Globus pallidus (tissue), 1 donor: ENCODE results near the gene IL1R1.

Source experiments
- DNase-seq: peaks from one replicate; pipeline ENCODE4 v3.0.0-alpha.2; 2015; ENCODE audit warnings: low spot score

Gene IL1R1

DNA sequence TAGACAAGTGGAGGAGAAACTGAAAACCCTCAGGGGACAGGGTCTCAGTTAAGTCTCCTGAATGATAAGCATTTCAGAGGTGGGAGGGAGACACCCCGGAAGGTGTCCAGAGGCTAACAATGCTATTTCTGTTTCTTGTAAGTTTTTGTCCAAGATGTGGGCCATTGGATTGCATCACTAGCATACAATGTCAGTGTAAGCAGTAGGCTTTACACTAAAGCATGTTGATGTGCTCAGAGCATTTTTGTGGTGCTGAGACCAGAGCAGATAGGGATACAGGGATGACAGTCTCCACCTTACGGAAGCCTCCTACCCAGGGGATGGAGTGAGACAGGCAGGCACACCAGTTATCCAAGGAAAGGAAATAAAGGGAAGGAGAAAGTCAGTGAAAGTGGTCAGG is 2.2 kb upstream of the IL1R1 start:
- no peak for DNase-seq

GRCh38 chr2:102141011-102141943 is 1.3 kb upstream of the IL1R1 start:
- DNase-seq: no peak

DNA sequence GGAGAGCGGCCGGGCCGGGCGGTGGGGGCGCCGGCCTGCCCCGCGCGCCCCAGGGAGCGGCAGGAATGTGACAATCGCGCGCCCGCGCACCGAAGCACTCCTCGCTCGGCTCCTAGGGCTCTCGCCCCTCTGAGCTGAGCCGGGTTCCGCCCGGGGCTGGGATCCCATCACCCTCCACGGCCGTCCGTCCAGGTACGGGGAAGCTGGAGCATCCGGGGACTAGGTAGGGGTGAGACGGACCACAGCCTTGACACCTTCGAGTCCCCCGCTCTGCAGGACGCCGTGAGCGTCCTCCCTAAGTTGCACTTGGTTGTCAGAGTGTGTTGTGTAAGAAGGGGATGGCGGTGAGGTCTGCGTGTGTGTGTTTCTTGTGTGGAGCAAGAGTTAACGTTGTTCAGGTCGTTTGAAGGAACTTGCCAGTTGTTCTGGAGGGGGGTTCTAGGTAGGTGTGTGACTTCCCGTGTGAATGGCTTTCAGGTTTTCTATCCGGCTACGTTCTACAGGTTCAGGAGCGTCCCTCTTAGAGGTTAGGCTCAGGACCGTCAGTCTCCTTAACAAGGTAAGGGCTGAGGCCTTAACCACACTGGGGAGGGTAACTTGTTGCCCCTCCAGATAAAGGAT is 393 bp downstream of the IL1R1 start:
- no peak for DNase-seq

- DNase-seq: no peak
Observed at GRCh38 chr2:102143450-102143985, 972 bp downstream of the IL1R1 start.

- DNase-seq: no peak
Observed at GRCh38 chr2:102144128-102144527, 1.6 kb downstream of the IL1R1 start.

DNA sequence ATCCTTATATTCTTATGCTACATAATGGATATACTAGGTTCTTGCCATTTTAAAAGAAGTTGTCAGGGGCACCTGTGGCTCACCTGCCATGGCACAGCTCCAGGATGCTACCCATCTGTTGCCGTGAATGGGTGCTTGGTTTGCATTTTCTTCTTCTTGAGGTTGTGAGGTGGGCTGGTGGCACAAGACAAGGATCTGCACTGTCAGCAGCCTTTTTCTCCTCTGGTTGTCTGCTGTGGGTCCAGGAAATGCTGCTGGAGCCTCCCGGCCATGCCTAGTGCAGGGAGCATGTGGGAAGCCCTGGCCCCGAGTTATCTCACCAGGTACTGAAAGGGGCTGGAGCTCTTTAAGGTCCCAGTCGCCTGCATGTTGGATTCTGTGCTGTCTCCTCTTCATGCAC is 2.6 kb downstream of the IL1R1 start:
- no peak for DNase-seq

DNA sequence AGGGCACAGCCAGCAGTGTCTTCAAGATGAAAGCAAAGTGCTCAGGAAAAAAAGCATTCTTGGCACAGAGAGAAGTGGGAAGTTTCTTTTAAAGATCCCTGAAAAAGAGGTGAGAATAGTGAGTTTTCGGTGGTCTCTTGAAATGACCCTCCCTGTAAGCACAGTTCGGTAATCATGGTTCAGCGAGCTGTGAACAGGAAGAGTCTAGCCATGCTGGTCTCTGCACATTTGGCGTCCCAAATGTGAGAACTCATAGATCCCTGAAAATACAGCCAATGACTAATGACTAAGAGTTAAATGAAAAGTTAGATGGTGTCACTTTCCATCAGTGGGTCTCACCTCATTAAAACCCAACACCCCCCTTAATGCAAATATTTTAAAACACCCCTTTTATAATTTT is 3.4 kb downstream of the IL1R1 start:
- no peak for DNase-seq

- DNase-seq: no peak
Observed at GRCh38 chr2:102147935-102148334, 5.4 kb downstream of the IL1R1 start.

- DNase-seq: no peak
Observed at GRCh38 chr2:102149243-102149642, 6.7 kb downstream of the IL1R1 start.

GRCh38 chr2:102149644-102150455 is 7.3 kb downstream of the IL1R1 start:
- no peak for DNase-seq

DNA sequence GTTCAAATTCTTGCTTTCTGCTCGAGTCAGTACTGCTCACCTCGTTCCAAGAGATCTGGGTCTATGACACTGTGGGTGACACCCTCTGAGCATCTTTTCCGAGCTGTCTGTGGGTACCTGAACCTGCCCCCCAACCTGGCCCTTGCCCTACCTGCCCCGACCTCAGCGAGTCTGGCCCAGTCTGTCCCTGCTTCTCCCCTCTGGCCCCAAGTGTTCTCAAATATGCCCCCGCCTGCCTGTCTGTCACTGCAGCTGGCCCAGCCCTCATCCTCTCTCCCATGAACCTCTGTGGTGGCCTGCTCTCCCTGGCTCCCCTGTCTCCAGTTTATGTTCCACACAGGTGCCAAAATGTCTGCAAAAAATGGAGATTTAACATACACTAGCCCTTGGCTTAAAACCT is 11.8 kb downstream of the IL1R1 start:
- DNase-seq: no peak

DNA sequence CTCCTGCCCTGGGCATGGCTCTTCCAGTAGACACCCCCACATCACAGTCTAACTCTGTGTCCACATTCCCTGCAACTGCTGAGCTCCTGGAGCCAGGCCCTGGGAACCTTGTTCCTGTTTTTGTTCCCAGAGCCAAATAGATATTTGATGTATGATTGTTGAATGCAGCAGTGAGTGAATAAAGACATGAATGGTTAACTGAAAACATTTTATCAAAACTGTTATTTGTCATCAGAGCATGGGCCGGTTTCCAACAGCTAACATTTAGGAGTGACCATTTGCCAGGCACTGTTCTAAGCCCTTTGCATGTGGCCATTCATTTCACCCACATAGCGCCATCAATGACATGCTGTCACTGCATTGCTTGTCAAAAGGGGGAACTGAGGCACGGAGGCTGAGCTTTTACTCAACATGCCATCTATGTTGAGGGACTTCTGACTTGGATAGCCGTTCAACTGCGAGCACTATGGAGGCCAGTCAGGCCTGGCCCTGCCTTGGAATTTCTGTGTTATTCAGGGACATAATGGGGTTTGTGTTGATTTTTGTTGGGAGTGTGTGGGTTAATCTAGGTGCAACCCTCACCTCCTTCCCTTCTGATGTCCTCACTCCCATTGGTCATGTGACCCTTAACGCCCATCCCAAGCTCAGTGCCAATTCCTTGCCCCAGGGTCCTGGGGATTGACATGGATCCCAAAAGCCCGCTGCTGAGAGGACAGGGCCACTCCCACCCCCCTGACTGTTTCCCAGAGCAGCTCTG is 12.6 kb downstream of the IL1R1 start:
- no peak for DNase-seq

GRCh38 chr2:102155703-102156515 is 13.4 kb downstream of the IL1R1 start:
- DNase-seq: no peak

GRCh38 chr2:102158011-102158755 is 15.6 kb downstream of the IL1R1 start:
- DNase-seq: no peak

DNA sequence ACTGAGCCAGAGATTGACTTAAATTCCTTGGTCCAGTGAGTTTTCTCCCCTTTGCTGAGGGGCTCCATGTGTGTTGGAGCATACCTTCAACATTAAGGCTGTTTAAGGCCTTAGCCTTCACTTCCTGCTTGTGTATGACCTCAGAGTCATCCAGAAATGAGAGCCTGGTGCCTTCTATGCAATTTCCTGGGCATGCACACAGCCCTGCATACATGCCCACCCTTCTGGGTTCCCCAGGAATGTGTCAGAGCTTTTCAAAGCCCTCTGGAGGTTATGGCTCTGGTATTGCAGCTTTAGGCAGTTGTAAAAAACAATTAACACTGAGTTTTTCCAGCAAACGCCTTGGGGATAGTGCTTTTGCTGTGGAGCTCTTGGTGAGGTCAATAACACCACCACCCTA is 16.7 kb downstream of the IL1R1 start:
- no peak for DNase-seq

DNA sequence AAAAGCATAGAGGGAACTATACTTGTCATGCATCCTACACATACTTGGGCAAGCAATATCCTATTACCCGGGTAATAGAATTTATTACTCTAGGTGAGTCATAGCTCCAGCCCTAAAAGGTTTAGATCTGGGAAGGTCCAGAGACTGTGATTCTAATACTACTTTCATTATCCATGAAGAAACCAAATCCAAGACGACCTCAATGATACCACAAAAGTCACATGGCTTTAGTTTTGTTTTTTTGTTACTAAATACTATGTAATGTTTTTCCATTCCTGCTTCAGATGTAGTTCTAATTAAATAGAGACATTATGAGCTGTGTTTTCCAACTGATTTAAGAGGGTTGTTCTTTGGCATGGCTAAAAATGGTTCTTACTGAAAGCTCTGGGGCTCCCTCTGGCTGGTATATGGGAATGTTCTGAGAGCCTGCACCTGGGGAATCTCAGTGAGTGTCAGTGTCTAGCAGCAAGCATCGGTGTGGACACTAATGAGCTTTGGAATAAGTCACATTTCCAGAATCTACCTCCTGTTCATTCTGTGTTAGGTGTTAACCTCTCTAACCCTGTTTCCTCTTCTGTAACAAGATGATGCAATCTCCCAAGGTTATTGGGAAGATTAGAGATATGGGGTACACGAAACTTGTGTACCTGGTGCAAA is 23.8 kb downstream of the IL1R1 start:
- peak; percentile 13 for DNase-seq

DNA sequence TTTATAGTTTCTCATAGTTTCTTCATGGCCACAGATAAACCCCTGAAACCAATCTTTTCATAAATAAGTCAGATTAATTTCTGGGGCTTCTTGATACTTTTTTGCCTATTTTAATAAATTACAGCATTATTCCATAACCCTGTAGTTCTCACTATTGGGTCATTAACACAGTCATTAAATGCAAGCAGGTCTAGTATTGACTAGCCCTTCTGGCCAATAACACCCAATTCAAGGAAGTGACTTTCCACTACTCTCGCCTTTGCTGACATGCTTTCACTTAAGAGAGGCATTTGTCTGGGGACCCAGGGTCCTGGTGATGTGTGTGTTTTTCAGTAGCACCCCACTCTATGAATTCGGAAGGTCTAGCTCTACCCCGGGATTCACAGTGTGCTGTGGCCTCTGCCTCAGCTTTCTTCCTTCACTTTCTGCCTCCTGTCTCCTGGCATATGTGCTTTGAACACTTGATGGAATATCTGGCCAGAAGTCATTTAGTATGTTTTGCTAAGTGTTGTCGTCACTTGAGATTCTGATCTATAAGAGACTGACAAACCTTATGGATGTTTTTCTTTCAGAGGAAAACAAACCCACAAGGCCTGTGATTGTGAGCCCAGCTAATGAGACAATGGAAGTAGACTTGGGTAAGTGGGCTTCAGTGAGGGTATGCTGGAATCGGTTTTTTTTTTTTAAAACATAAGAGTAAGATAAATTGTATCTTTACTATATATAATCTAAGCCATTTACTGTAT is 25.7 kb downstream of the IL1R1 start:
- DNase-seq: no peak

- no peak for DNase-seq
Observed at GRCh38 chr2:102171946-102172345, 29.4 kb downstream of the IL1R1 start.

DNA sequence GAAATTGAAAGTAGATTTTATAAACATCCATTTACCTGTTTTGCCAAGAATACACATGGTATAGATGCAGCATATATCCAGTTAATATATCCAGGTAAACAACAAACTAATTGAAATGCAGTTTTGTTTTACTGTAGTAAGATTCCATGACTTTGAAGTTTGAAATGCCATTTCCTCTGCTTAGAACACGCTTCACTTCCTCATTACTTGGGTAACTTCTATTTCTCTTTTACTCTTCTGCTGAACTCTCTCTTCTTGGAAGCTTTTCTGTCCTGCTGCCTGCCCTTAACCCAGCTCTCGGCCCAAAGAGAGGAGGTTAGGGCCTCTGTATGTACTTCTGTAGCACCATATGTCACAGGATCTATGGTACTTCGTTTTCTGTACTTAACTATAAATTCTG is 30.2 kb downstream of the IL1R1 start:
- DNase-seq: no peak
